Endothelial cell of umbilical vein (primary cell): ENCODE data around the gene RBFOX1. TPM values are rescaled to one million over a fixed set of nuclear protein-coding genes. Genes with fewer than 3 reads are reported as not detected.

ENCODE experiments used
- BruUV-seq: library from RNA; stranded (reverse); fragments of 400-500 nt; replicated peaks from 2 replicates; lab custom pipeline; 2021; lab: Mats Ljungman, UMichigan
- CTCF ChIA-PET: fragments of 300-600, 350-600 bp; sonication (Branson Sonifier 250); formaldehyde crosslinking; loops from one replicate; lab custom pipeline; 2021; ENCODE audit warnings: antibody characterized with exemption, inconsistent platforms; lab: Charles Lee
- POLR2A ChIA-PET: fragments of 300-600, 350-600 bp; sonication (Branson Sonifier 250); formaldehyde crosslinking; loops from one replicate; lab custom pipeline; 2021; ENCODE audit warnings: antibody characterized with exemption, inconsistent platforms; lab: Charles Lee
- DNase-seq: peaks from one replicate; pipeline ENCODE4 v3.0.0-alpha.2; 2011; ENCODE audit warnings: low read depth, low spot score
- FAIRE-seq: peaks from 2 replicates; lab custom pipeline; 2011; peaks lifted over from hg19 to GRCh38; lab: Jason Lieb, UNC
- H2AFZ ChIP-seq: 2 replicates; pipeline ENCODE4 v1.6.0; 2012; ENCODE audit warnings: low read depth, low read length, control low read depth, inconsistent platforms
- H3K27ac ChIP-seq: 2 replicates; pipeline ENCODE4 v1.5.1; 2011; ENCODE audit warnings: low read depth, mild to moderate bottlenecking, control low read depth, low read length, moderate library complexity; ENCODE audit not compliant: insufficient read depth
- H3K27me3 ChIP-seq, 2 experiments: 2 replicates each; pipeline versions ENCODE4 v1.6.0 to v1.6.1; 2011; ENCODE audit warnings: low read length in 2 of 2, mixed read lengths in 1 of 2; ENCODE audit not compliant: control insufficient read depth in 2 of 2, insufficient read depth in 2 of 2
- H3K36me3 ChIP-seq, 2 experiments: 2 replicates in 1 of 2; 3 replicates in 1 of 2; pipeline ENCODE4 v1.5.1; 2011; ENCODE audit warnings: low read length in 2 of 2, mild to moderate bottlenecking in 1 of 2, moderate library complexity in 1 of 2; ENCODE audit not compliant: control insufficient read depth in 2 of 2, insufficient read depth in 2 of 2; ENCODE audit errors: extremely low read depth in 1 of 2
- H3K4me1 ChIP-seq: 3 replicates; pipeline ENCODE4 v1.5.1; 2011; ENCODE audit warnings: mild to moderate bottlenecking, low read length; ENCODE audit not compliant: control insufficient read depth, insufficient read depth; ENCODE audit errors: extremely low read depth
- H3K4me2 ChIP-seq: 2 replicates; pipeline ENCODE4 v1.6.1; 2011; ENCODE audit warnings: low read length, control low read depth, mixed read lengths; ENCODE audit not compliant: insufficient read depth
- H3K4me3 ChIP-seq, 3 experiments: fragments of 200-600 bp in 1 of 3; sonication (generic), shearing (Covaris generic) in 1 of 3; replicated peaks in 1 of 3; 2 replicates each; pipeline ENCODE4 v1.5.1; 2011 to 2016; ENCODE audit warnings: control low read depth in 3 of 3, low read length in 3 of 3, mild to moderate bottlenecking in 2 of 3, inconsistent platforms in 1 of 3, low read depth in 1 of 3, moderate library complexity in 1 of 3; ENCODE audit not compliant: insufficient read depth in 1 of 3
- H3K79me2 ChIP-seq: 2 replicates; pipeline ENCODE4 v1.6.0; 2012; ENCODE audit warnings: low read length, inconsistent platforms; ENCODE audit not compliant: control insufficient read depth, insufficient read depth
- H3K9ac ChIP-seq: replicated peaks from 2 replicates; pipeline ENCODE3; 2011; ENCODE audit warnings: low read length, control low read depth; ENCODE audit not compliant: insufficient read depth; ENCODE audit errors: extremely low read depth
- H3K9me1 ChIP-seq: replicated peaks from 3 replicates; pipeline ENCODE4 v1.6.0; 2011; ENCODE audit warnings: mild to moderate bottlenecking, low read length; ENCODE audit not compliant: control insufficient read depth, insufficient read depth; ENCODE audit errors: extremely low read depth
- H3K9me3 ChIP-seq: replicated peaks from 2 replicates; pipeline ENCODE4 v1.5.1; 2012; ENCODE audit warnings: low read length, inconsistent platforms; ENCODE audit not compliant: control insufficient read depth, insufficient read depth
- H4K20me1 ChIP-seq: replicated peaks from 2 replicates; pipeline ENCODE3; 2011; ENCODE audit warnings: mild to moderate bottlenecking, low read length; ENCODE audit not compliant: control insufficient read depth, insufficient read depth; ENCODE audit errors: extremely low read depth
- CTCF ChIP-seq, 2 donors: IDR thresholded peaks; 1 replicate in 1 of 2; 2 replicates in 1 of 2; pipeline ENCODE4 v1.5.1; 2011; ENCODE audit warnings: low read length in 2 of 2, mild to moderate bottlenecking in 2 of 2, moderate library complexity in 2 of 2, control low read depth in 1 of 2, inconsistent platforms in 1 of 2, low read depth in 1 of 2; ENCODE audit not compliant: insufficient read depth in 1 of 2; ENCODE audit errors: extremely low read depth in 1 of 2
- EZH2 ChIP-seq: IDR thresholded peaks from 2 replicates; pipeline ENCODE4 v1.6.1; 2012; ENCODE audit warnings: borderline replicate concordance, low read depth, mild to moderate bottlenecking, moderate library complexity, low read length, inconsistent platforms; ENCODE audit not compliant: severe bottlenecking
- FOS ChIP-seq: IDR thresholded peaks from 2 replicates; pipeline ENCODE4 v1.6.1; 2011; ENCODE audit warnings: mild to moderate bottlenecking, low read length, moderate library complexity, borderline replicate concordance; ENCODE audit not compliant: insufficient read depth
- GATA2 ChIP-seq: IDR thresholded peaks from 2 replicates; pipeline ENCODE4 v1.7.0; 2011; ENCODE audit warnings: low read depth, mild to moderate bottlenecking, moderate library complexity, mixed read lengths, low read length; ENCODE audit not compliant: insufficient read length, insufficient read depth
- JUN ChIP-seq: IDR thresholded peaks from 2 replicates; pipeline ENCODE4 v1.6.1; 2011; ENCODE audit warnings: borderline replicate concordance, low read depth; ENCODE audit not compliant: insufficient read length, insufficient read depth
- MAX ChIP-seq: IDR thresholded peaks from 2 replicates; pipeline ENCODE4 v1.6.1; 2011; ENCODE audit not compliant: insufficient read depth, insufficient read length
- MYC ChIP-seq: IDR thresholded peaks from one replicate; pipeline ENCODE4 v1.6.1; 2011; ENCODE audit warnings: mild to moderate bottlenecking, low read depth, low read length
- POLR2A ChIP-seq: IDR thresholded peaks from 2 replicates; pipeline ENCODE4 v1.6.1; 2012; ENCODE audit warnings: low read depth, mild to moderate bottlenecking, control low read depth, low read length
- POLR2AphosphoS5 ChIP-seq: IDR thresholded peaks from 2 replicates; pipeline ENCODE4 v1.6.1; 2012; ENCODE audit warnings: low read depth, mild to moderate bottlenecking, control low read depth, low read length, moderate library complexity; ENCODE audit not compliant: insufficient read depth
- dilution Hi-C: fragments of 300-500 bp; cut with MboI; formaldehyde crosslinking; loops from one replicate; pipeline ENCODE4 v1.15.0; 2019; ENCODE audit warnings: low sequenced_read_pairs; ENCODE audit not compliant: extremely low pct_ligation_motif_present
- intact Hi-C: fragments of 100-400 bp; cut with micrococcal nuclease; formaldehyde crosslinking; loops from one replicate; pipeline ENCODE4 v1.10.0; 2022
- polyA plus RNA-seq, 4 experiments: library from polyadenylated mRNA; depleted of rRNA in 3 of 4; stranded (reverse) in 3 of 4; unstranded in 1 of 4; fragments of >200 nt; gene quantifications; 2 replicates each; pipeline versions ENCODE4 v1.2.1 to v1.2.3, GENCODE V29; 2011 to 2012; ENCODE audit warnings: missing spikeins in 1 of 4
- total RNA-seq: library from RNA; stranded (reverse); gene quantifications from 2 replicates; pipeline ENCODE4 v1.2.3, GENCODE V29; 2021

Gene RBFOX1
- total and polyA plus RNA-seq, 2 donors (not counting 3 experiments of a cell fraction or from before 2014, with no cell fraction given) = not detected

GRCh38 chr16:7713244-7713643 is 380.6 kb downstream of the RBFOX1 start:
- CTCF ChIA-PET = no interaction called here
- Histone ChIP-seq H3K36me3 (no peaks in the 10 kb centered on the region), H3K27me3 (no peaks in the 10 kb centered on the region), H3K9ac (no peak overlapping the region), H3K27ac (no peak overlapping the region), H4K20me1 (no peaks in the 10 kb centered on the region), H3K79me2 (no peaks in the 10 kb centered on the region), H3K9me3 (peaks cover 5% of the 10 kb centered on the region), H3K4me1 (no peaks in the 10 kb centered on the region), H3K4me3 (no peak overlapping the region), H2AFZ (no peak overlapping the region), H3K9me1 (no peaks in the 10 kb centered on the region), H3K4me2 (no peak overlapping the region)
- POLR2A ChIA-PET = no interaction called here
- no peak for TF ChIP-seq MAX
- no peak for TF ChIP-seq GATA2
- no peak for TF ChIP-seq MYC
- TF ChIP-seq FOS = no peak
- TF ChIP-seq POLR2A = no peak
- no peak for TF ChIP-seq POLR2AphosphoS5
- TF ChIP-seq JUN = no peak
- TF ChIP-seq EZH2 = no peak
- no peak for TF ChIP-seq CTCF (IDR thresholded peaks at IDR 0.05; ENCODE audit: extremely low read depth in 1 of 2, insufficient read depth in 1 of 2, low read depth in 1 of 2, low read length in 2 of 2)
- BruUV-seq = no TSS peak
- intact Hi-C loops = no loop called here
- no peak for DNase-seq
- FAIRE-seq = no peak
- dilution Hi-C loops = no loop called here
